ENCODE data around the gene AKR1D1.
"Not testable (repeated sequence)": the region's sequence is repeated elsewhere in the genome, so short reads cannot be mapped to it uniquely, and the experiment has no call there.

AKR1D1 gene

GRCh38 chr7:138076196-138076595 is at the start of gene AKR1D1:
TSS of gene AKR1D1 (plus strand) at chr7:138076459. CDS start at chr7:138076519, 60 bp downstream.
- no peak for DNase-seq

GRCh38 chr7:138027100-138027499 is 49.2 kb upstream of the AKR1D1 start:
- no peak for DNase-seq

GRCh38 chr7:138029126-138029525 is 47.1 kb upstream of the AKR1D1 start:
- no peak for DNase-seq

- DNase-seq, result no peak
Observed at GRCh38 chr7:138029941-138030340, 46.3 kb upstream of the AKR1D1 start.

GRCh38 chr7:138030679-138031351 is 45.4 kb upstream of the AKR1D1 start:
- DNase-seq, result no peak

GRCh38 chr7:138032186-138032585 is 44.1 kb upstream of the AKR1D1 start:
- no peak for DNase-seq

GRCh38 chr7:138032770-138033169 is 43.5 kb upstream of the AKR1D1 start:
- DNase-seq, result no peak

GRCh38 chr7:138033241-138033640 is 43.0 kb upstream of the AKR1D1 start:
- no peak for DNase-seq

GRCh38 chr7:138036135-138036534 is 40.1 kb upstream of the AKR1D1 start:
- DNase-seq, result no peak

GRCh38 chr7:138040063-138040462 is 36.2 kb upstream of the AKR1D1 start:
- not testable (repeated sequence) for DNase-seq

GRCh38 chr7:138044897-138045296 is 31.4 kb upstream of the AKR1D1 start:
- DNase-seq, result no peak

GRCh38 chr7:138047907-138048306 is 28.4 kb upstream of the AKR1D1 start:
- DNase-seq, result no peak

GRCh38 chr7:138049505-138050116 is 26.6 kb upstream of the AKR1D1 start:
- DNase-seq, result no peak

- DNase-seq, result not testable (repeated sequence)
Observed at GRCh38 chr7:138051712-138052247, 24.5 kb upstream of the AKR1D1 start.

GRCh38 chr7:138052696-138053095 is 23.6 kb upstream of the AKR1D1 start:
- DNase-seq, result no peak

- DNase-seq, result not testable (repeated sequence)
Observed at GRCh38 chr7:138055698-138056097, 20.6 kb upstream of the AKR1D1 start.

- no peak for DNase-seq
Observed at GRCh38 chr7:138063400-138063799, 12.9 kb upstream of the AKR1D1 start.

GRCh38 chr7:138064856-138065357 is 11.4 kb upstream of the AKR1D1 start:
- DNase-seq, result no peak

GRCh38 chr7:138065827-138066226 is 10.4 kb upstream of the AKR1D1 start:
- no peak for DNase-seq

GRCh38 chr7:138066954-138067394 is 9.3 kb upstream of the AKR1D1 start:
- no peak for DNase-seq

- no peak for DNase-seq
Observed at GRCh38 chr7:138067774-138068173, 8.5 kb upstream of the AKR1D1 start.

- no peak for DNase-seq
Observed at GRCh38 chr7:138070908-138071307, 5.4 kb upstream of the AKR1D1 start.

GRCh38 chr7:138072726-138073125 is 3.5 kb upstream of the AKR1D1 start:
- DNase-seq, result no peak

GRCh38 chr7:138074121-138074520 is 2.1 kb upstream of the AKR1D1 start:
- no peak for DNase-seq
